ENCODE measurements around the gene ACTG2. TPM values are rescaled to one million over a fixed set of nuclear protein-coding genes. Genes with fewer than 3 reads are reported as not detected.

ACTG2 gene
- total and polyA plus RNA-seq, 4 donors, result 0.46 to 9.0 (median 4.3) TPM

GRCh38 chr2:73918856-73919255 lies 26.0 kb downstream of the ACTG2 start:
- H3K4me1 ChIP-seq (ENCODE audit: control insufficient read depth in 4 of 4, insufficient read depth in 4 of 4, low read length in 3 of 4), result no peaks in the 10 kb centered on the region
- TF ChIP-seq REST (IDR thresholded peaks at IDR 0.05) (no peak), JUND (IDR thresholded peaks at IDR 0.05) (no peak), RXRA (IDR thresholded peaks at IDR 0.05) (no peak), SP1 (IDR thresholded peaks at IDR 0.05) (no peak), HNF4G (IDR thresholded peaks at IDR 0.05) (no peak), FOXA2 (IDR thresholded peaks at IDR 0.05) (no peak), GABPA (IDR thresholded peaks at IDR 0.05 in 1 of 2, conservative IDR thresholded peaks at IDR 0.05 in 1 of 2) (no peak), FOXA1 (IDR thresholded peaks at IDR 0.05) (no peak), NR2F2 (IDR thresholded peaks at IDR 0.05) (no peak), HNF4A (conservative IDR thresholded peaks at IDR 0.05) (no peak)
- TF ChIP-seq, protein P1, sequence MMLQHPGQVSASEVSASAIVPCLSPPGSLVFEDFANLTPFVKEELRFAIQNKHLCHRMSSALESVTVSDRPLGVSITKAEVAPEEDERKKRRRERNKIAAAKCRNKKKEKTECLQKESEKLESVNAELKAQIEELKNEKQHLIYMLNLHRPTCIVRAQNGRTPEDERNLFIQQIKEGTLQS (IDR thresholded peaks at IDR 0.05), result no peak
- no peak overlapping the region for H3K27ac ChIP-seq (ENCODE audit: low read depth in 1 of 2, low read length in 2 of 2)
- peaks cover 0 to 3% (median 1%) of the 10 kb centered on the region in 4 donors for H3K27me3 ChIP-seq (ENCODE audit: control insufficient read depth in 4 of 4, insufficient read depth in 4 of 4, low read length in 3 of 4)
- H3K4me3 ChIP-seq (ENCODE audit: low read depth in 1 of 3, low read length in 3 of 3), result no peak overlapping the region
- no peak for DNase-seq (ENCODE audit: low spot score)
- 86% methylated on average over 3 of the region's 3 CpGs for WGBS
- no peaks in the 10 kb centered on the region for H3K36me3 ChIP-seq (ENCODE audit: control insufficient read depth in 4 of 4, insufficient read depth in 3 of 4, low read depth in 1 of 4, low read length in 3 of 4)
- H3K9me3 ChIP-seq (ENCODE audit: control insufficient read depth in 4 of 4, low read length in 3 of 4), result no peaks in the 10 kb centered on the region
- H3K9ac ChIP-seq (ENCODE audit: low read depth in 1 of 2, low read length in 2 of 2), result no peak overlapping the region

GRCh38 chr2:73919596-73920228 lies 26.9 kb downstream of the ACTG2 start:
- peaks cover 0 to 3% (median 1%) of the 10 kb centered on the region in 4 donors for H3K27me3 ChIP-seq (ENCODE audit: control insufficient read depth in 4 of 4, insufficient read depth in 4 of 4, low read length in 3 of 4)
- 87% methylated on average over 7 of the region's 7 CpGs for WGBS
- no peak overlapping the region for H3K9ac ChIP-seq (ENCODE audit: low read depth in 1 of 2, low read length in 2 of 2)
- TF ChIP-seq, protein P1 (IDR thresholded peaks at IDR 0.05), result no peak
- TF ChIP-seq, protein P2, sequence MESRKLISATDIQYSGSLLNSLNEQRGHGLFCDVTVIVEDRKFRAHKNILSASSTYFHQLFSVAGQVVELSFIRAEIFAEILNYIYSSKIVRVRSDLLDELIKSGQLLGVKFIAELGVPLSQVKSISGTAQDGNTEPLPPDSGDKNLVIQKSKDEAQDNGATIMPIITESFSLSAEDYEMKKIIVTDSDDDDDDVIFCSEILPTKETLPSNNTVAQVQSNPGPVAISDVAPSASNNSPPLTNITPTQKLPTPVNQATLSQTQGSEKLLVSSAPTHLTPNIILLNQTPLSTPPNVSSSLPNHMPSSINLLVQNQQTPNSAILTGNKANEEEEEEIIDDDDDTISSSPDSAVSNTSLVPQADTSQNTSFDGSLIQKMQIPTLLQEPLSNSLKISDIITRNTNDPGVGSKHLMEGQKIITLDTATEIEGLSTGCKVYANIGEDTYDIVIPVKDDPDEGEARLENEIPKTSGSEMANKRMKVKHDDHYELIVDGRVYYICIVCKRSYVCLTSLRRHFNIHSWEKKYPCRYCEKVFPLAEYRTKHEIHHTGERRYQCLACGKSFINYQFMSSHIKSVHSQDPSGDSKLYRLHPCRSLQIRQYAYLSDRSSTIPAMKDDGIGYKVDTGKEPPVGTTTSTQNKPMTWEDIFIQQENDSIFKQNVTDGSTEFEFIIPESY (IDR thresholded peaks at IDR 0.05), result no peak
- TF ChIP-seq MAX (IDR thresholded peaks at IDR 0.05) (no peak), NR2F2 (IDR thresholded peaks at IDR 0.05) (no peak), JUND (IDR thresholded peaks at IDR 0.05) (no peak), RXRA (IDR thresholded peaks at IDR 0.05) (no peak), SP1 (IDR thresholded peaks at IDR 0.05) (no peak), CTCF (IDR thresholded peaks at IDR 0.05; ENCODE audit: low read depth, low read length, missing input control) (no peak), GABPA (IDR thresholded peaks at IDR 0.05 in 1 of 2, conservative IDR thresholded peaks at IDR 0.05 in 1 of 2) (no peak), FOXA2 (IDR thresholded peaks at IDR 0.05) (no peak), HNF4G (IDR thresholded peaks at IDR 0.05) (no peak), FOXA1 (IDR thresholded peaks at IDR 0.05) (no peak), HNF4A (conservative IDR thresholded peaks at IDR 0.05) (no peak), REST (IDR thresholded peaks at IDR 0.05) (no peak), YY1 (IDR thresholded peaks at IDR 0.05) (no peak), TAF1 (conservative IDR thresholded peaks at IDR 0.05) (no peak), RAD21 (IDR thresholded peaks at IDR 0.05) (no peak), EGR1 (IDR thresholded peaks at IDR 0.05; ENCODE audit: low read depth in 2 of 2) (no peak)
- no peak overlapping the region for H3K4me3 ChIP-seq (ENCODE audit: low read depth in 1 of 3, low read length in 3 of 3)
- DNase-seq (ENCODE audit: low spot score), result no peak
- H3K27ac ChIP-seq (ENCODE audit: low read depth in 1 of 2, low read length in 2 of 2), result no peak overlapping the region
- H3K36me3 ChIP-seq (ENCODE audit: control insufficient read depth in 4 of 4, insufficient read depth in 3 of 4, low read depth in 1 of 4, low read length in 3 of 4), result no peaks in the 10 kb centered on the region
- no peaks in the 10 kb centered on the region for H3K9me3 ChIP-seq (ENCODE audit: control insufficient read depth in 4 of 4, low read length in 3 of 4)
- H3K4me1 ChIP-seq (ENCODE audit: control insufficient read depth in 4 of 4, insufficient read depth in 4 of 4, low read length in 3 of 4), result no peaks in the 10 kb centered on the region
